HG02840 (cell line): Measurements from ENCODE around the gene ME2.
"Not testable (repeated sequence)": the region's sequence is repeated elsewhere in the genome, so short reads cannot be mapped to it uniquely, and the experiment has no call there.

Source experiments
- ATAC-seq: cut with Tn5 transposase; IDR thresholded peaks from one replicate; pipeline ENCODE4 v1.9.1; 2021; ENCODE audit warnings: mild to moderate bottlenecking, moderate library complexity, moderate number of reproducible peaks; ENCODE audit not compliant: unreplicated experiment, low FRiP score

Gene ME2

GRCh38 chr18:50859793-50860555 lies 18.9 kb upstream of the ME2 start:
- ATAC-seq, result no peak

GRCh38 chr18:50861617-50862016 lies 17.3 kb upstream of the ME2 start:
- ATAC-seq, result no peak

- ATAC-seq, result no peak
Observed at GRCh38 chr18:50862401-50862800, 16.5 kb upstream of the ME2 start.

- ATAC-seq, result no peak
Observed at GRCh38 chr18:50863840-50864375, 15.0 kb upstream of the ME2 start.

- ATAC-seq, result no peak
Observed at GRCh38 chr18:50866765-50867164, 12.2 kb upstream of the ME2 start.

GRCh38 chr18:50869150-50869549 lies 9.8 kb upstream of the ME2 start:
- ATAC-seq, result no peak

- ATAC-seq, result no peak
Observed at GRCh38 chr18:50870138-50870845, 8.6 kb upstream of the ME2 start.

- ATAC-seq, result no peak
Observed at GRCh38 chr18:50871846-50872245, 7.1 kb upstream of the ME2 start.

GRCh38 chr18:50875966-50876536 lies 2.9 kb upstream of the ME2 start:
- no peak for ATAC-seq

GRCh38 chr18:50877545-50878265 lies 1.2 kb upstream of the ME2 start:
- no peak for ATAC-seq

GRCh38 chr18:50879302-50880118 lies 592 bp downstream of the ME2 start:
- ATAC-seq, result peak; percentile 30

- ATAC-seq, result no peak
Observed at GRCh38 chr18:50880119-50880465, 1.2 kb downstream of the ME2 start.

GRCh38 chr18:50880944-50881343 lies 2.0 kb downstream of the ME2 start:
- ATAC-seq, result not testable (repeated sequence)

GRCh38 chr18:50886929-50887328 lies 8.0 kb downstream of the ME2 start:
- no peak for ATAC-seq

GRCh38 chr18:50895350-50896045 lies 16.6 kb downstream of the ME2 start:
- no peak for ATAC-seq

GRCh38 chr18:50896093-50896492 lies 17.2 kb downstream of the ME2 start:
- ATAC-seq, result no peak

- ATAC-seq, result no peak
Observed at GRCh38 chr18:50898919-50899318, 20.0 kb downstream of the ME2 start.

GRCh38 chr18:50902797-50903196 lies 23.9 kb downstream of the ME2 start:
- ATAC-seq, result no peak

GRCh38 chr18:50906843-50907242 lies 27.9 kb downstream of the ME2 start:
- ATAC-seq, result no peak
